HTR-8/SVneo (cell line): Measurements from ENCODE around the gene EPHB3.
"Not testable (repeated sequence)": the region's sequence is repeated elsewhere in the genome, so short reads cannot be mapped to it uniquely, and the experiment has no call there.

Experiments
- DNase-seq: peaks from one replicate; pipeline ENCODE4 v3.0.0; 2011; ENCODE audit warnings: low spot score, mixed read lengths; ENCODE audit not compliant: insufficient read length
- FAIRE-seq: peaks from 2 replicates; lab custom pipeline; 2011; peaks lifted over from hg19 to GRCh38; lab: Jason Lieb, UNC

The EPHB3 gene

GRCh38 chr3:184611607-184612281, 50.2 kb downstream of the EPHB3 start:
- DNase-seq = no peak
- no peak for FAIRE-seq

- DNase-seq (no peak), FAIRE-seq (no peak)
Observed at GRCh38 chr3:184615396-184615795, 53.8 kb downstream of the EPHB3 start.

GRCh38 chr3:184616436-184616835, 54.9 kb downstream of the EPHB3 start:
- no peak for FAIRE-seq
- DNase-seq = no peak

GRCh38 chr3:184617306-184617705, 55.7 kb downstream of the EPHB3 start:
- DNase-seq, FAIRE-seq: not testable (repeated sequence)

GRCh38 chr3:184618811-184619210, 57.2 kb downstream of the EPHB3 start:
- no peak for DNase-seq
- no peak for FAIRE-seq

GRCh38 chr3:184619369-184619768, 57.8 kb downstream of the EPHB3 start:
- FAIRE-seq (no peak), DNase-seq (no peak)

GRCh38 chr3:184619787-184620430, 58.3 kb downstream of the EPHB3 start:
- no peak for DNase-seq
- no peak for FAIRE-seq

- DNase-seq (no peak), FAIRE-seq (no peak)
Observed at GRCh38 chr3:184620475-184621119, 59.0 kb downstream of the EPHB3 start.

GRCh38 chr3:184622156-184622555, 60.6 kb downstream of the EPHB3 start:
- not testable (repeated sequence) for DNase-seq, FAIRE-seq

GRCh38 chr3:184626923-184627322, 65.3 kb downstream of the EPHB3 start:
- FAIRE-seq = no peak
- no peak for DNase-seq

- FAIRE-seq (no peak), DNase-seq (no peak)
Observed at GRCh38 chr3:184629555-184630160, 68.1 kb downstream of the EPHB3 start.

- no peak for DNase-seq
- no peak for FAIRE-seq
Observed at GRCh38 chr3:184630861-184631471, 69.4 kb downstream of the EPHB3 start.

GRCh38 chr3:184631472-184631861, 69.9 kb downstream of the EPHB3 start:
- FAIRE-seq (no peak), DNase-seq (no peak)
